ENCODE measurements around the gene SH3RF1. TPM values are rescaled to one million over a fixed set of nuclear protein-coding genes. Genes with fewer than 3 reads are reported as not detected.

The SH3RF1 gene
- total and polyA plus RNA-seq, 2 of the 8 experiments (the other 6 are each of a cell fraction or from before 2014, with no cell fraction given): 6.9 to 15.1 TPM

GRCh38 chr4:169203891-169204290 is 66.9 kb downstream of the SH3RF1 start:
- Histone ChIP-seq H3K4me1 (replicated peaks in 1 of 4; ENCODE audit: control insufficient read depth in 3 of 4, insufficient read depth in 4 of 4, low read length in 3 of 4) (peaks cover 2 to 7% (median 5%) of the 10 kb centered on the region in 4 experiments; a peak in 6 of 7 replicates), H4K8ac (ENCODE audit: extremely low read depth, insufficient read depth, low read length) (no peak overlapping the region), H3K14ac (ENCODE audit: insufficient read length) (no peak overlapping the region), H2AFZ (ENCODE audit: low read length) (no peak overlapping the region), H3K56ac (replicated peaks; ENCODE audit: insufficient read length, low read depth, low read length) (no peak overlapping the region), H2BK20ac (ENCODE audit: low read length) (no peak overlapping the region), H3K18ac (ENCODE audit: extremely low read depth, low read length) (no peak overlapping the region), H3K79me2 (ENCODE audit: control insufficient read depth in 1 of 2, insufficient read depth in 2 of 2, low read length in 2 of 2) (peaks cover 0 to 9% of the 10 kb centered on the region in 2 experiments; a peak in 1 of 4 replicates), H3K27ac (ENCODE audit: low read depth, low read length) (no peak overlapping the region), H3K9ac (replicated peaks in 1 of 4; ENCODE audit: extremely low read depth in 1 of 4, low read depth in 3 of 4, low read length in 3 of 4) (no peak overlapping the region), H2AK5ac (ENCODE audit: low read depth, low read length) (no peak overlapping the region), H2BK5ac (ENCODE audit: low read depth, low read length) (no peak overlapping the region), H4K5ac (ENCODE audit: insufficient read length, low read depth, low read length) (no peak overlapping the region), H3K9me3 (ENCODE audit: insufficient read depth in 2 of 2, low read depth in 1 of 2, low read length in 1 of 2) (no peaks in the 10 kb centered on the region), H2BK12ac (ENCODE audit: low read depth, low read length) (no peak overlapping the region), H3K27me3 (replicated peaks in 1 of 4; ENCODE audit: control insufficient read depth in 3 of 4, extremely low read depth in 1 of 4, insufficient read depth in 3 of 4, low read length in 3 of 4) (no peaks in the 10 kb centered on the region), H3K79me1 (ENCODE audit: low read depth, low read length) (no peaks in the 10 kb centered on the region), H4K20me1 (replicated peaks in 1 of 2; ENCODE audit: control insufficient read depth in 1 of 2, insufficient read depth in 2 of 2, low read length in 2 of 2) (no peaks in the 10 kb centered on the region), H3K23me2 (ENCODE audit: low read depth, low read length) (no peaks in the 10 kb centered on the region), H3K4me2 (ENCODE audit: insufficient read depth in 1 of 2, low read depth in 2 of 2, low read length in 2 of 2) (no peak overlapping the region), H2BK120ac (replicated peaks; ENCODE audit: low read depth, low read length) (no peak overlapping the region), H4K91ac (replicated peaks; ENCODE audit: insufficient read length, low read length) (no peak overlapping the region), H3K4me3 (ENCODE audit: extremely low read depth in 1 of 4, insufficient read depth in 2 of 4, low read depth in 3 of 4, low read length in 4 of 4) (no peak overlapping the region), H3K4ac (replicated peaks; ENCODE audit: insufficient read length, low read depth, low read length) (no peak overlapping the region), H3K36me3 (ENCODE audit: control insufficient read depth in 2 of 4, insufficient read depth in 4 of 4, low read length in 3 of 4) (no peaks in the 10 kb centered on the region), H2BK15ac (ENCODE audit: low read length) (no peak overlapping the region), H3K23ac (ENCODE audit: insufficient read length) (no peak overlapping the region)
- DNase-seq (ENCODE audit: low read depth in 1 of 2, low spot score in 2 of 2) (no peak), FAIRE-seq (no peak)
- 88% methylated on average over 6 of the region's 6 CpGs; no CpG with 5 or more reads in 1 of the 2 experiments for WGBS, 2 experiments (ENCODE audit: extremely low coverage in 1 of 2, insufficient coverage in 1 of 2, insufficient read length in 1 of 2, insufficient replicate concordance in 2 of 2, low coverage in 1 of 2, low lambda C conversion rate in 2 of 2, missing lambda C conversion rate in 1 of 2)
- TF ChIP-seq SIX5 (IDR thresholded peaks at IDR 0.05; ENCODE audit: low read depth, low read length) (no peak), SRF (IDR thresholded peaks at IDR 0.05; ENCODE audit: low read depth, low read length) (no peak)
- TF ChIP-seq, protein P1, sequence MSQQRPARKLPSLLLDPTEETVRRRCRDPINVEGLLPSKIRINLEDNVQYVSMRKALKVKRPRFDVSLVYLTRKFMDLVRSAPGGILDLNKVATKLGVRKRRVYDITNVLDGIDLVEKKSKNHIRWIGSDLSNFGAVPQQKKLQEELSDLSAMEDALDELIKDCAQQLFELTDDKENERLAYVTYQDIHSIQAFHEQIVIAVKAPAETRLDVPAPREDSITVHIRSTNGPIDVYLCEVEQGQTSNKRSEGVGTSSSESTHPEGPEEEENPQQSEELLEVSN (IDR thresholded peaks at IDR 0.05): no peak
- ChIA-PET CTCF (ENCODE audit: partially characterized antibody) (interaction anchor here (0.6 to 1.3 kb wide), 4 partner anchors 51 to 234 kb away, joined by 3 to 4 read pairs (median 3); no protein-coding TSS in a partner anchor), POLR2A (ENCODE audit: partially characterized antibody) (no interaction called here)
